Breast epithelium (tissue), 4 donors: ENCODE data around the gene GRP. TPM values are rescaled to one million over a fixed set of nuclear protein-coding genes. Genes with fewer than 3 reads are reported as not detected.

Experiments
- DNase-seq, 2 donors: peaks; one replicate each; pipeline ENCODE4 v3.0.0-alpha.2; 2019; ENCODE audit warnings: low spot score in 2 of 2
- H3K27ac ChIP-seq, 2 donors: fragments of 200-600 bp; sonication (generic) in 1 of 2; one replicate each; pipeline ENCODE4 v1.5.1; 2016 to 2019; ENCODE audit warnings: mild to moderate bottlenecking in 1 of 2
- H3K27me3 ChIP-seq, 2 donors: fragments of 200-600 bp; sonication (generic) in 1 of 2; one replicate each; pipeline versions ENCODE4 v1.5.1 to v1.6.0; 2017 to 2019; ENCODE audit warnings: control low read depth in 1 of 2, mild to moderate bottlenecking in 1 of 2
- H3K36me3 ChIP-seq: fragments of 200-600 bp; one replicate; pipeline ENCODE4 v1.5.1; 2019
- H3K4me1 ChIP-seq, 2 donors: fragments of 200-600 bp; sonication (generic); one replicate each; pipeline ENCODE4 v1.5.1; 2016 to 2019; ENCODE audit warnings: control low read depth in 1 of 2
- H3K4me3 ChIP-seq, 3 donors: fragments of 200-600 bp; sonication (generic); 1 replicate in 2 of 3; 2 replicates in 1 of 3; pipeline ENCODE4 v1.5.1; 2016 to 2019; ENCODE audit warnings: mild to moderate bottlenecking in 3 of 3, moderate library complexity in 2 of 3
- H3K9me3 ChIP-seq, 2 donors: fragments of 200-600 bp; sonication (generic) in 1 of 2; one replicate each; pipeline ENCODE4 v1.5.1; 2016 to 2019; ENCODE audit warnings: control low read depth in 1 of 2
- POLR2A ChIP-seq: fragments of 450-650 bp; IDR thresholded peaks from one replicate; pipeline ENCODE4 v1.6.1; 2016; ENCODE audit warnings: antibody characterized with exemption, mild to moderate bottlenecking, moderate library complexity
- POLR2AphosphoS5 ChIP-seq, 3 donors: sonication (generic); formaldehyde crosslinking; IDR thresholded peaks; one replicate each; pipeline ENCODE4 v1.6.1; 2017; ENCODE audit warnings: antibody characterized with exemption in 3 of 3
- intact Hi-C: fragments of 100-400 bp; cut with DNase I; formaldehyde crosslinking; loops from one replicate; pipeline ENCODE4 v1.15.1; 2023; ENCODE audit warnings: low total_unique reads
- total RNA-seq, 3 donors: library from RNA; depleted of rRNA; stranded (reverse); fragments of >200 nt; gene quantifications; one replicate each; pipeline ENCODE4 v1.1.0, GENCODE V29; 2016
- TF ChIP-seq, protein P1 (sequence below), 3 donors: fragments of 450-650 bp; IDR thresholded peaks; one replicate each; pipeline ENCODE4 v1.5.1; 2016 to 2017; ENCODE audit warnings: antibody characterized with exemption in 3 of 3, mild to moderate bottlenecking in 3 of 3, moderate library complexity in 3 of 3

Gene GRP
- 1 to 10 TPM in 2 of 3 donors, not detected in 1; 1.6 to 4.7 TPM for total RNA-seq

- H3K4me3 ChIP-seq, result peak within 1 kb of the TSS in 2 of 3 donors; percentile 54 to 66
- peaks cover 3 to 30% of the 10 kb centered on the region in 2 donors for H3K27me3 ChIP-seq
- intact Hi-C loops, result no loop called here
- H3K4me1 ChIP-seq, result no peaks in the 10 kb centered on the region
- DNase-seq, result no peak
- TF ChIP-seq, protein P1, sequence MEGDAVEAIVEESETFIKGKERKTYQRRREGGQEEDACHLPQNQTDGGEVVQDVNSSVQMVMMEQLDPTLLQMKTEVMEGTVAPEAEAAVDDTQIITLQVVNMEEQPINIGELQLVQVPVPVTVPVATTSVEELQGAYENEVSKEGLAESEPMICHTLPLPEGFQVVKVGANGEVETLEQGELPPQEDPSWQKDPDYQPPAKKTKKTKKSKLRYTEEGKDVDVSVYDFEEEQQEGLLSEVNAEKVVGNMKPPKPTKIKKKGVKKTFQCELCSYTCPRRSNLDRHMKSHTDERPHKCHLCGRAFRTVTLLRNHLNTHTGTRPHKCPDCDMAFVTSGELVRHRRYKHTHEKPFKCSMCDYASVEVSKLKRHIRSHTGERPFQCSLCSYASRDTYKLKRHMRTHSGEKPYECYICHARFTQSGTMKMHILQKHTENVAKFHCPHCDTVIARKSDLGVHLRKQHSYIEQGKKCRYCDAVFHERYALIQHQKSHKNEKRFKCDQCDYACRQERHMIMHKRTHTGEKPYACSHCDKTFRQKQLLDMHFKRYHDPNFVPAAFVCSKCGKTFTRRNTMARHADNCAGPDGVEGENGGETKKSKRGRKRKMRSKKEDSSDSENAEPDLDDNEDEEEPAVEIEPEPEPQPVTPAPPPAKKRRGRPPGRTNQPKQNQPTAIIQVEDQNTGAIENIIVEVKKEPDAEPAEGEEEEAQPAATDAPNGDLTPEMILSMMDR (IDR thresholded peaks at IDR 0.05), result no peak
- TF ChIP-seq POLR2A (no peak), POLR2AphosphoS5 (IDR thresholded peaks at IDR 0.05) (no peak)
- H3K9me3 ChIP-seq, result no peaks in the 10 kb centered on the region
- no peaks in the 10 kb centered on the region for H3K36me3 ChIP-seq
- H3K27ac ChIP-seq, result peak within 1 kb of the TSS; percentile 12 to 33
These were observed at the start of gene GRP for GRCh38 chr18:59219672-59220163. GRP (plus strand) TSS chr18:59220158; CDS start chr18:59220266, 108 bp downstream.

DNA sequence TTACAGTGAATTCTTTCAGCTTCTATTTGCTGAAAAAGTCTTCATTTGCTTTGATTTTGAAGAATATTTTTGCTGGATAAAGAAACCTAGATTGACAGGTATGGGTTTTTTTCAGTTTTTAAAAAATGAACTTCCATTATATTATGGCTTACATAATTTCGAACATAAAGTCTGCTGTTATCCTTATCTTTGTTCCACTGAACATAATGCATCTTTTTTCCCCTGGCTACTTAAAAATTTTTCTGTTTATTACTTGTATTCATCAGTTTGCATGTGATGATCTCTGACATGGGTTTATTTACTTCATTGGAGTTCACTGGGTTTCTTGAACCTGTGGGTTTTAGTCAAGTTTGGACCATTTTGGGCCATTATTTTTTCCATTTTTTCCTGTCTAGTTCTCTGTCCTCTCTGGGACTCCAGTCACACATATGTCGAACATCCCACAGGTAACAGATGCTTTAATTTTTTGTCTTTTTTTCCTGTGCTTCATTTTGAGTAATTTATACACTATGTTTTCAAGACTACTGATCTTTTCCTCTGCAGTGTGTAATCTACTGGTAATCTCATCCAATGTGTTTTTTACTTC, 47.2 kb upstream of the GRP start:
- no peak overlapping the region for H3K27ac ChIP-seq
- H3K4me1 ChIP-seq, result no peaks in the 10 kb centered on the region
- no peak for DNase-seq
- no peaks in the 10 kb centered on the region for H3K36me3 ChIP-seq
- TF ChIP-seq, protein P1 (IDR thresholded peaks at IDR 0.05), result no peak
- no peak for TF ChIP-seq POLR2A
- no peak for TF ChIP-seq POLR2AphosphoS5 (IDR thresholded peaks at IDR 0.05)
- intact Hi-C loops, result no loop called here
- no peaks in the 10 kb centered on the region for H3K27me3 ChIP-seq
- peaks cover 7 to 28% of the 10 kb centered on the region in 2 donors for H3K9me3 ChIP-seq
- no peak overlapping the region for H3K4me3 ChIP-seq

DNA sequence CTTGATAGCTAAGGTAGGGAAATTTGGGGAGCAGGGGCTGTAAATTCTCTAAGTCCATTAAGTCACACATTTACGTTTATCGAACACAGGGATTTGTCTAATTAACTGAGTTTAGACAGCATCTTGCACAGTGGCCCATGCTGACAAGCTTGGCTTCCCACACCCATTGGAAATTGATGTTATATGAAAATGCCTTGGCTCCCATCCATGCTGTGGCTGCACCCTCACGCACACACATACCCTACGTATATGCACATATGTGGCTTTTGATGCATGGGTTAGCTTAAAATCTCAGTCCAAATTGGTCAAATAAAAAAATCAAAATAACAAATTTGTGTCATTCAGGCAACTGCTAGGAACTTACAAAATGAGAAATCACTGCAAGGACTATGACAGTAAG, 42.5 kb upstream of the GRP start:
- no peak overlapping the region for H3K4me3 ChIP-seq
- no peak for DNase-seq
- H3K27ac ChIP-seq, result no peak overlapping the region
- H3K27me3 ChIP-seq, result no peaks in the 10 kb centered on the region
- H3K36me3 ChIP-seq, result no peaks in the 10 kb centered on the region
- intact Hi-C loops, result no loop called here
- TF ChIP-seq, protein P1 (IDR thresholded peaks at IDR 0.05), result no peak
- TF ChIP-seq POLR2AphosphoS5 (IDR thresholded peaks at IDR 0.05) (no peak), POLR2A (no peak)
- peaks cover 4 to 16% of the 10 kb centered on the region in 2 donors for H3K9me3 ChIP-seq
- H3K4me1 ChIP-seq, result no peaks in the 10 kb centered on the region

GRCh38 chr18:59180150-59180845, 39.7 kb upstream of the GRP start:
- H3K9me3 ChIP-seq, result no peaks in the 10 kb centered on the region
- intact Hi-C loops, result no loop called here
- TF ChIP-seq, protein P1 (IDR thresholded peaks at IDR 0.05), result no peak
- TF ChIP-seq POLR2AphosphoS5 (IDR thresholded peaks at IDR 0.05) (no peak), POLR2A (no peak)
- no peaks in the 10 kb centered on the region for H3K4me1 ChIP-seq
- H3K27ac ChIP-seq, result no peak overlapping the region
- no peaks in the 10 kb centered on the region for H3K27me3 ChIP-seq
- H3K4me3 ChIP-seq, result no peak overlapping the region
- H3K36me3 ChIP-seq, result no peaks in the 10 kb centered on the region
- DNase-seq, result no peak

DNA sequence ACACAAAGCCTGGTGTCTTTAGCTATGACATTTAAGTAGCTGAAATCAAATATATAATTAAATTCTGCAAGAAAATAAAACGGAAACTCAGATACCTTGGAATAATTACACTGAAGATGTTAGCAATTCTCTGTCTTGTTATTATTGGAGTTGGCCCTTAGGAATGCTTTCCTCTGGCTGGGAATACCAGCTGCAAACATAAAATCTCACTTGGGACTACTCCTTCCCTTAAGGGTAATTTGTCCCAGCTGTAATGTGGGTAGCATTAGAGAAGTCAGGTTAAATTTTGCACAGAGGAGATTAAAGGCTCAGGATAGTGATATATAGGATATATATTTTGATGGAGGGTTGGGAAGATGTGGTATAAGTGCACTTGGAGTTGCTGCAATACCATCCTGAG, 37.3 kb upstream of the GRP start:
- TF ChIP-seq, protein P1 (IDR thresholded peaks at IDR 0.05), result no peak
- intact Hi-C loops, result no loop called here
- Histone ChIP-seq H3K27me3 (no peaks in the 10 kb centered on the region), H3K4me1 (no peaks in the 10 kb centered on the region), H3K9me3 (no peaks in the 10 kb centered on the region), H3K27ac (no peak overlapping the region), H3K36me3 (no peaks in the 10 kb centered on the region), H3K4me3 (no peak overlapping the region)
- no peak for DNase-seq
